ENCODE measurements around the gene COMP. TPM values are rescaled to one million over a fixed set of nuclear protein-coding genes. Genes with fewer than 3 reads are reported as not detected.
A peak's percentile ranks its signal among the peaks of the same experiment; 100 is the strongest.
"Not testable (repeated sequence)": the region's sequence is repeated elsewhere in the genome, so short reads cannot be mapped to it uniquely, and the experiment has no call there.

COMP gene
- total and polyA plus RNA-seq, 2 donors from 2014 or later, result 1.8 to 33.2 TPM

DNA sequence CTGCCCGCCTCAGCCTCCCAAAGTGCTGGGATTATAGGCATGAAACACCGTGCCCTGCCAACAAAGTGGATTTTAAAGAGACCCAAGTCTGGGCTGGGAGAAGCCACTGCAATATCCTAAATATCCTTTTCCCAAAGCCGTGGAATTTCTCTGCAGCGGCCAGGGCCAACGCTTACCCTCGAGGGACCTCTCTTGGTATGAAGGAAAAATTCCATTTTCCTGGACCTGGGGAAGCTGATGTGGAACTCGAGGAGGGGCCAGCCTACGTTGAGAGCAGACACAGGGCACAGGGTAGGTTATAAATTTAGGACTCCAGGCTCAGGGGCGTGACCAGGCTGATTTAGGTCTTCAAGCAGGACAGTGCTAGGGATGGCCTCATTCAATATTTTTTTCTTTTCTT is 23.0 kb upstream of the COMP start:
- Histone ChIP-seq H3K4me1 (ENCODE audit: control insufficient read depth in 2 of 3, insufficient read depth in 2 of 3, low read depth in 1 of 3, low read length in 3 of 3) (no peaks in the 10 kb centered on the region), H3K9me3 (ENCODE audit: control insufficient read depth in 2 of 3, insufficient read depth in 1 of 3, low read length in 3 of 3) (no peaks in the 10 kb centered on the region), H3K27me3 (ENCODE audit: control insufficient read depth, insufficient read depth, low read length) (no peaks in the 10 kb centered on the region), H3K9ac (ENCODE audit: low read length in 3 of 3) (no peak overlapping the region), H3K4me3 (ENCODE audit: low read length in 3 of 3) (no peak overlapping the region), H3K27ac (ENCODE audit: low read depth in 2 of 2, low read length in 2 of 2) (no peak overlapping the region), H3K36me3 (ENCODE audit: control insufficient read depth in 2 of 3, insufficient read depth in 3 of 3, low read length in 3 of 3) (no peaks in the 10 kb centered on the region)
- no peak for TF ChIP-seq CTCF (IDR thresholded peaks at IDR 0.05; ENCODE audit: borderline replicate concordance, extremely low read depth, insufficient read depth)
- DNase-seq (peak in 1 of 5 donors; percentile 36), FAIRE-seq (no peak)
- intact Hi-C loops (cut with DNase I), result no loop called here

GRCh38 chr19:18811638-18812037 is 20.5 kb upstream of the COMP start:
- FAIRE-seq; DNase-seq; H3K4me1 ChIP-seq (ENCODE audit: control insufficient read depth in 2 of 3, insufficient read depth in 2 of 3, low read depth in 1 of 3, low read length in 3 of 3); H3K27me3 ChIP-seq (ENCODE audit: control insufficient read depth, insufficient read depth, low read length); H3K9ac ChIP-seq (ENCODE audit: low read length in 3 of 3); H3K27ac ChIP-seq (ENCODE audit: low read depth in 2 of 2, low read length in 2 of 2); H3K4me3 ChIP-seq (ENCODE audit: low read length in 3 of 3); H3K9me3 ChIP-seq (ENCODE audit: control insufficient read depth in 2 of 3, insufficient read depth in 1 of 3, low read length in 3 of 3); H3K36me3 ChIP-seq (ENCODE audit: control insufficient read depth in 2 of 3, insufficient read depth in 3 of 3, low read length in 3 of 3); intact Hi-C loops (cut with DNase I): not testable (repeated sequence)

DNA sequence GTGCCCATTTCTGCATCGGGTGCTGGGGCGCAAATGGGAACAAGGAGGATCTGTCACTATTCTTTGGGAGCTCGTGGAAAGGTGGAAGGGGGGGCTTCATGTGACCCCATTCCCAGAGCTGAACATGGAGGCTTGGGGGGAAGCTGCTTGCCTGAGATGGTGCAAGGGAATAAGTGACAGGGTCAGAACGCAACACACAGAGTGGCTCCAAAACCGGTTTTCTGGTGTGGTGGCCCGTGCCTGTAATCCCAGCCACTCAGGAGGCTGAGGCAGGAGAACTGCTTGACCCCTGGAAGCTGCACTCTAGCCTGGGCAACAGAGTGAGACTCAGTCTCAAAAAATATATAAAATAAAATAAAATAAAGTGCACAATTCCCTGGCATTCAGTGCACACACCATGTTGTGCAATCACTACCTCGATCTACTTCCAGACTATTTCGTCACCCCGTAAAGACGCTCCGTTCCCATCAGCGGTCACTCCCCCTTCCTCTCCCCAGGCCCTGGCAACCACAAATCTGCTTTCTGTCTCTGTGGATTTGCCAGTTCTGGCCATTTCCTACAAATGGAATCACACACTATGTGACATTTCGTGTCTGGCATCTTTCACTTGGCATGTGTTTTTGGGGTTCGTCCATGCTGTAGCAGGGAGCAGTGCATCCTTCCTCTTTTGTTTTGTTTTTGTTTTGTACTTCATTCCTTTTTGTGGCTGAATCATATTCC is 18.2 kb upstream of the COMP start:
- Histone ChIP-seq H3K4me3 (ENCODE audit: low read length in 3 of 3) (no peak overlapping the region), H3K27ac (ENCODE audit: low read depth in 2 of 2, low read length in 2 of 2) (no peak overlapping the region)
- DNase-seq, result no peak

GRCh38 chr19:18807861-18808331 is 16.8 kb upstream of the COMP start:
- Histone ChIP-seq H3K9ac (ENCODE audit: low read length in 3 of 3) (no peak overlapping the region), H3K36me3 (ENCODE audit: control insufficient read depth in 2 of 3, insufficient read depth in 3 of 3, low read length in 3 of 3) (no peaks in the 10 kb centered on the region), H3K9me3 (ENCODE audit: control insufficient read depth in 2 of 3, insufficient read depth in 1 of 3, low read length in 3 of 3) (no peaks in the 10 kb centered on the region), H3K27me3 (ENCODE audit: control insufficient read depth, insufficient read depth, low read length) (no peaks in the 10 kb centered on the region), H3K4me3 (ENCODE audit: low read length in 3 of 3) (no peak overlapping the region), H3K27ac (ENCODE audit: low read depth in 2 of 2, low read length in 2 of 2) (no peak overlapping the region), H3K4me1 (ENCODE audit: control insufficient read depth in 2 of 3, insufficient read depth in 2 of 3, low read depth in 1 of 3, low read length in 3 of 3) (no peaks in the 10 kb centered on the region)
- no peak for DNase-seq
- no peak for TF ChIP-seq CTCF (IDR thresholded peaks at IDR 0.05; ENCODE audit: borderline replicate concordance, extremely low read depth, insufficient read depth)
- no peak for FAIRE-seq
- intact Hi-C loops (cut with DNase I), result no loop called here

More for the DNA sequence above, 18.2 kb upstream of the COMP start:
- Histone ChIP-seq H3K9ac (ENCODE audit: low read length in 3 of 3) (no peak overlapping the region), H3K36me3 (ENCODE audit: control insufficient read depth in 2 of 3, insufficient read depth in 3 of 3, low read length in 3 of 3) (no peaks in the 10 kb centered on the region), H3K9me3 (ENCODE audit: control insufficient read depth in 2 of 3, insufficient read depth in 1 of 3, low read length in 3 of 3) (no peaks in the 10 kb centered on the region), H3K4me1 (ENCODE audit: control insufficient read depth in 2 of 3, insufficient read depth in 2 of 3, low read depth in 1 of 3, low read length in 3 of 3) (no peaks in the 10 kb centered on the region), H3K27me3 (ENCODE audit: control insufficient read depth, insufficient read depth, low read length) (no peaks in the 10 kb centered on the region)
- TF ChIP-seq CTCF (IDR thresholded peaks at IDR 0.05; ENCODE audit: borderline replicate concordance, extremely low read depth, insufficient read depth), result no peak
- no peak for FAIRE-seq
- intact Hi-C loops (cut with DNase I), result no loop called here
